SK-N-SH treated with all-trans-retinoic acid at 6 μM for 48 hours (cell line): ENCODE data around the gene HIBCH.

Source experiments
- ATAC-seq: fragments of 200-7000 bp; cut with Tn5 transposase; 3 replicates; pipeline ENCODE4 v1.9.1; 2020; ENCODE audit warnings: mild to moderate bottlenecking, moderate library complexity
- ARNTL ChIP-seq: fragments of 450-650 bp; formaldehyde crosslinking; IDR thresholded peaks from 2 replicates; pipeline ENCODE4 v1.5.0; 2020; ENCODE audit warnings: low read depth, mild to moderate bottlenecking, moderate library complexity, borderline replicate concordance
- BACH2 ChIP-seq: fragments of 250-450 bp; sonication (Bioruptor Pico); IDR thresholded peaks from 2 replicates; pipeline ENCODE4 v1.9.0; 2021; ENCODE audit warnings: mild to moderate bottlenecking, borderline replicate concordance
- ESRRG ChIP-seq: fragments of 250-450 bp; sonication (Bioruptor Pico); IDR thresholded peaks from 2 replicates; pipeline ENCODE4 v1.6.1; 2021; ENCODE audit warnings: mild to moderate bottlenecking
- GLIS3 ChIP-seq: fragments of 250-450 bp; sonication (Bioruptor Pico); IDR thresholded peaks from 2 replicates; pipeline ENCODE4 v1.5.0; 2020; ENCODE audit warnings: mild to moderate bottlenecking, moderate library complexity
- ISL1 ChIP-seq: fragments of 250-450 bp; sonication (Bioruptor Pico); IDR thresholded peaks from 2 replicates; pipeline ENCODE4 v2.1.2; 2022; ENCODE audit warnings: mild to moderate bottlenecking, moderate library complexity
- OSR1 ChIP-seq: fragments of 250-450 bp; sonication (Bioruptor Pico); IDR thresholded peaks from 2 replicates; pipeline ENCODE4 v1.8.0; 2022; ENCODE audit warnings: moderate library complexity, mild to moderate bottlenecking, inconsistent platforms
- PPARA ChIP-seq: fragments of 250-450 bp; sonication (Bioruptor Pico); IDR thresholded peaks from 2 replicates; pipeline ENCODE4 v1.5.0; 2020; ENCODE audit warnings: mild to moderate bottlenecking, borderline replicate concordance
- RARB ChIP-seq: fragments of 250-450 bp; sonication (Bioruptor Pico); IDR thresholded peaks from 2 replicates; pipeline ENCODE4 v1.8.0; 2021; ENCODE audit warnings: mild to moderate bottlenecking, moderate library complexity
- SNAI2 ChIP-seq: fragments of 250-450 bp; sonication (Bioruptor Pico); IDR thresholded peaks from 2 replicates; pipeline ENCODE4 v1.5.0; 2020; ENCODE audit warnings: mild to moderate bottlenecking, moderate library complexity
- TCF4 ChIP-seq: fragments of 250-450 bp; sonication (Bioruptor Pico); IDR thresholded peaks from 2 replicates; pipeline ENCODE4 v1.8.0; 2021; ENCODE audit warnings: mild to moderate bottlenecking, moderate library complexity, borderline replicate concordance
- TOX ChIP-seq: fragments of 250-450 bp; sonication (Bioruptor Pico); IDR thresholded peaks from 2 replicates; pipeline ENCODE4 v1.8.0; 2021; ENCODE audit warnings: mild to moderate bottlenecking, moderate library complexity, borderline replicate concordance
- ZC3H10 ChIP-seq: fragments of 250-450 bp; sonication (Bioruptor Pico); IDR thresholded peaks from 2 replicates; pipeline ENCODE4 v1.5.1; 2021; ENCODE audit warnings: mild to moderate bottlenecking, moderate library complexity
- ZFP3 ChIP-seq: fragments of 250-450 bp; sonication (Bioruptor Pico); IDR thresholded peaks from 2 replicates; pipeline ENCODE4 v1.5.0; 2020; ENCODE audit warnings: mild to moderate bottlenecking, moderate library complexity
- ZFP30 ChIP-seq: fragments of 450-650 bp; formaldehyde crosslinking; IDR thresholded peaks from 2 replicates; pipeline ENCODE4 v1.5.0; 2022; ENCODE audit warnings: mild to moderate bottlenecking, moderate library complexity
- ZNF565 ChIP-seq: fragments of 450-650 bp; formaldehyde crosslinking; conservative IDR thresholded peaks from 2 replicates; pipeline ENCODE4 v1.5.0; 2020; ENCODE audit warnings: low read depth, mild to moderate bottlenecking, moderate library complexity
- ZNF70 ChIP-seq: fragments of 450-650 bp; formaldehyde crosslinking; IDR thresholded peaks from 2 replicates; pipeline ENCODE4 v1.5.0; 2020; ENCODE audit warnings: mild to moderate bottlenecking, moderate library complexity
- TF ChIP-seq, protein P1 (sequence below): fragments of 250-450 bp; sonication (Bioruptor Pico); IDR thresholded peaks from 2 replicates; pipeline ENCODE4 v1.5.1; 2020; ENCODE audit warnings: low read depth, mild to moderate bottlenecking, moderate library complexity
- TF ChIP-seq, protein P2 (sequence below): fragments of 250-450 bp; sonication (Bioruptor Pico); IDR thresholded peaks from 2 replicates; pipeline ENCODE4 v1.8.0; 2020; ENCODE audit warnings: mild to moderate bottlenecking, moderate library complexity, borderline replicate concordance
- TF ChIP-seq, protein P3 (sequence below): fragments of 250-450 bp; sonication (Bioruptor Pico); IDR thresholded peaks from 2 replicates; pipeline ENCODE4 v1.5.0; 2020; ENCODE audit warnings: mild to moderate bottlenecking, moderate library complexity
- TF ChIP-seq, protein P4 (sequence below): fragments of 250-450 bp; sonication (Bioruptor Pico); IDR thresholded peaks from 2 replicates; pipeline ENCODE4 v1.8.0; 2021; ENCODE audit warnings: low read depth, mild to moderate bottlenecking, moderate library complexity, borderline replicate concordance

HIBCH gene

DNA sequence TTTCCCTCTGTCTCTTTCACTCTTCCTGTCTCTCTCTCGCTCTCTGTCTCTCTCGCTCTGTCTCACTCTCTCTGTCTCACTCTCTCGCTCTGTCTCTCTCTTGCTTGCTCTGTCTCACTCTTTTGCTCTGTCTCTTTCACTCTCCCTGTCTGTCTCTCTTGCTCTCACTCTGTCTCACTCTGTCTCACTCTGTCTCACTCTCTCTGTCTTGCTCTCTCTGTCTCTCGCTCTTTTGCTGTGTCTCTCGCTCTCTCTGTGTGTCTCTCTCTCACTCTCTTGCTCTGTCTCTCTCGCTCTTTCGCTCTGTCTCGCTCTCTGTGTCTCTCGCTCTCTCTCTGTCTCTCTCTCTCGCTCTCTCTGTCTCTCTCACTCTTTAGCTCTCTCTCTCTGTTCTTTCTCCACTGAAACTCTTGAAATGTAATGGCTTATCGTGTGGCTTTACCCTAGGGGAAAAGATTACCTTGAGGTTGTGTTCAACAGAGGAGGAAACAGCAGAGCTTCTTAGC lies 46.7 kb upstream of the HIBCH start:
- no peak for ATAC-seq
- no peak for TF ChIP-seq TOX

DNA sequence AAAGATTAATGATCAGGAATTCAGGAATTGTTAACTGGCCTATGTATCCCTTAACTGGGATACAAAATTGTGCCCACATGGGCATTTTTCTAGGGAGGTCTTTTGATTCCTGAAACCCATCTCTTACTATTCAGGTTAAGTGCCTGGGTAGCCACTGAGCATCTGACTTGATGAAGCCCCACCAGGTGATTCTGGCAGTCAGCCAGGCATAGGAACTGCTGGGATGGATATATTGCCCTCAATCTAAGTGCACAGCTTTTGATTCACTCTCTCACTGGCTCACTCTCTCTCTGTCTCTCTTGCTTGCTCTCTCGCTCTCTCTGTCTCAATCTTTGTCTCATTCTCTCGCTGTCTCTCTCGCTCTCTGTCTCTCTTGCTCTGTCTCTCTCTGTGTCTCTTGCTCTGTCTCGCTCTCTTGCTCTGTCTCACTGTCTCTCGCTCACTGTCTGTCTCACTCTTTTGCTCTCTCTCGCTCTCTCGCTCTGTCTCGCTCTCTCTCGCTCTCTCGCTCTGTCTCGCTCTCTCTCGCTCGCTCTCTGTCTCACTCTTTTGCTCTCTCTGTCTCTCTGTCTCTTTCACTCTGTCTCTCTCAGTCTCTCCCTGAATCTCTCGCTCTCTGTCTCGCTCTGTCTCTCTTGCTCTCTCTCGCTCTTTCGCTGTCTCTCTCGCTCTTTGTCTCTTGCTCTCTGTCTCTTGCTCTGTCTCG lies 46.0 kb upstream of the HIBCH start:
- no peak for ATAC-seq
- TF ChIP-seq ISL1 (CRISPR knock-in tag) (no peak), ZFP3 (CRISPR knock-in tag) (no peak), SNAI2 (CRISPR knock-in tag) (no peak), OSR1 (CRISPR knock-in tag) (no peak), PPARA (CRISPR knock-in tag) (no peak), TCF4 (CRISPR knock-in tag) (no peak)
- TF ChIP-seq, protein P1, sequence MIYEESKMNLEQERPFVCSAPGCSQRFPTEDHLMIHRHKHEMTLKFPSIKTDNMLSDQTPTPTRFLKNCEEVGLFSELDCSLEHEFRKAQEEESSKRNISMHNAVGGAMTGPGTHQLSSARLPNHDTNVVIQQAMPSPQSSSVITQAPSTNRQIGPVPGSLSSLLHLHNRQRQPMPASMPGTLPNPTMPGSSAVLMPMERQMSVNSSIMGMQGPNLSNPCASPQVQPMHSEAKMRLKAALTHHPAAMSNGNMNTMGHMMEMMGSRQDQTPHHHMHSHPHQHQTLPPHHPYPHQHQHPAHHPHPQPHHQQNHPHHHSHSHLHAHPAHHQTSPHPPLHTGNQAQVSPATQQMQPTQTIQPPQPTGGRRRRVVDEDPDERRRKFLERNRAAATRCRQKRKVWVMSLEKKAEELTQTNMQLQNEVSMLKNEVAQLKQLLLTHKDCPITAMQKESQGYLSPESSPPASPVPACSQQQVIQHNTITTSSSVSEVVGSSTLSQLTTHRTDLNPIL: no peak
- TF ChIP-seq, protein P2, sequence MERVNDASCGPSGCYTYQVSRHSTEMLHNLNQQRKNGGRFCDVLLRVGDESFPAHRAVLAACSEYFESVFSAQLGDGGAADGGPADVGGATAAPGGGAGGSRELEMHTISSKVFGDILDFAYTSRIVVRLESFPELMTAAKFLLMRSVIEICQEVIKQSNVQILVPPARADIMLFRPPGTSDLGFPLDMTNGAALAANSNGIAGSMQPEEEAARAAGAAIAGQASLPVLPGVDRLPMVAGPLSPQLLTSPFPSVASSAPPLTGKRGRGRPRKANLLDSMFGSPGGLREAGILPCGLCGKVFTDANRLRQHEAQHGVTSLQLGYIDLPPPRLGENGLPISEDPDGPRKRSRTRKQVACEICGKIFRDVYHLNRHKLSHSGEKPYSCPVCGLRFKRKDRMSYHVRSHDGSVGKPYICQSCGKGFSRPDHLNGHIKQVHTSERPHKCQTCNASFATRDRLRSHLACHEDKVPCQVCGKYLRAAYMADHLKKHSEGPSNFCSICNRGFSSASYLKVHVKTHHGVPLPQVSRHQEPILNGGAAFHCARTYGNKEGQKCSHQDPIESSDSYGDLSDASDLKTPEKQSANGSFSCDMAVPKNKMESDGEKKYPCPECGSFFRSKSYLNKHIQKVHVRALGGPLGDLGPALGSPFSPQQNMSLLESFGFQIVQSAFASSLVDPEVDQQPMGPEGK: no peak

DNA sequence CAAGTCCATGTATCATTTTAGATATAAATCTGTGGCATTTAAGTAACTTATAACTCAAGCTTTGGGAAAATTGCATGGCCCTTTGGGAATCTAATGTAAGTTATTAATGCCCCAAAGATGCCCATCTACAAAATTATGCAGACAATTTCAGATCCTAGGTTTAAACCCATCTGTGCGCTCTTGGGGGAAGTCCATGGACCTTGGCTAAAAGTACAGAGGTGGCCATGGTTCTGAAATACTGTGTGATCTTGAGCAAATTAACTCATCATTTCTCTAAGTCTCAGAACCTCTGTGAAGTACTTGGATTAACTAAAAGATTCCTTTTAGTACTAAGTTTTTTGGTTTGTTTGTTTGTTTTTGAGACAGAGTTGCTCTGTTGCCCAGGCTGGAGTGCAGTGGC lies 43.3 kb upstream of the HIBCH start:
- TF ChIP-seq, protein P2: no peak
- TF ChIP-seq ZNF565 (no peak), ARNTL (CRISPR knock-in tag) (no peak), GLIS3 (CRISPR knock-in tag) (no peak), BACH2 (CRISPR knock-in tag) (no peak), TOX (no peak)
- TF ChIP-seq, protein P3, sequence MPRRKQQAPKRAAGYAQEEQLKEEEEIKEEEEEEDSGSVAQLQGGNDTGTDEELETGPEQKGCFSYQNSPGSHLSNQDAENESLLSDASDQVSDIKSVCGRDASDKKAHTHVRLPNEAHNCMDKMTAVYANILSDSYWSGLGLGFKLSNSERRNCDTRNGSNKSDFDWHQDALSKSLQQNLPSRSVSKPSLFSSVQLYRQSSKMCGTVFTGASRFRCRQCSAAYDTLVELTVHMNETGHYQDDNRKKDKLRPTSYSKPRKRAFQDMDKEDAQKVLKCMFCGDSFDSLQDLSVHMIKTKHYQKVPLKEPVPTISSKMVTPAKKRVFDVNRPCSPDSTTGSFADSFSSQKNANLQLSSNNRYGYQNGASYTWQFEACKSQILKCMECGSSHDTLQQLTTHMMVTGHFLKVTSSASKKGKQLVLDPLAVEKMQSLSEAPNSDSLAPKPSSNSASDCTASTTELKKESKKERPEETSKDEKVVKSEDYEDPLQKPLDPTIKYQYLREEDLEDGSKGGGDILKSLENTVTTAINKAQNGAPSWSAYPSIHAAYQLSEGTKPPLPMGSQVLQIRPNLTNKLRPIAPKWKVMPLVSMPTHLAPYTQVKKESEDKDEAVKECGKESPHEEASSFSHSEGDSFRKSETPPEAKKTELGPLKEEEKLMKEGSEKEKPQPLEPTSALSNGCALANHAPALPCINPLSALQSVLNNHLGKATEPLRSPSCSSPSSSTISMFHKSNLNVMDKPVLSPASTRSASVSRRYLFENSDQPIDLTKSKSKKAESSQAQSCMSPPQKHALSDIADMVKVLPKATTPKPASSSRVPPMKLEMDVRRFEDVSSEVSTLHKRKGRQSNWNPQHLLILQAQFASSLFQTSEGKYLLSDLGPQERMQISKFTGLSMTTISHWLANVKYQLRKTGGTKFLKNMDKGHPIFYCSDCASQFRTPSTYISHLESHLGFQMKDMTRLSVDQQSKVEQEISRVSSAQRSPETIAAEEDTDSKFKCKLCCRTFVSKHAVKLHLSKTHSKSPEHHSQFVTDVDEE (CRISPR knock-in tag): no peak
- ATAC-seq: no peak

DNA sequence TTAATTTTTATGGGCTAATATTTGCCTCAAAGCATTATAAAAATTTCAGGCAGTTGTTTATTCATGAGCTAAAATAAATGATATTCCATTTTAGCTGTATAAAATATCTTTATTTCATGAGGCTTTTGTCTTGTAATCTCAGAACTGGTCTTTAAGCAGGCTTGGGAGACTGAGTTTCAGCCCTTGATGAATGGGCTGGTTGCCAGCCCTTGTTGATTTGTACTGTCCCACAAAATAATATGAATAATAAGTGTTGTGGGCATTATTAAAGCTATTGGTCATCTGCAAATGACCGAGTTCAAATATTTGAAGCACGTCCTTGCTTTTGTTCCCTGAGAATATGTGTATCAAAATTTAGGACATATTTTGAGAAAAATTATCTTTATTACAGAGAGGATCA lies 41.9 kb upstream of the HIBCH start:
- ATAC-seq: no peak
- no peak for TF ChIP-seq PPARA (CRISPR knock-in tag)
- TF ChIP-seq BACH2 (CRISPR knock-in tag): no peak
- TF ChIP-seq, protein P2: no peak
- TF ChIP-seq, protein P1: no peak
- TF ChIP-seq ESRRG (CRISPR knock-in tag): no peak
- TF ChIP-seq, protein P4, sequence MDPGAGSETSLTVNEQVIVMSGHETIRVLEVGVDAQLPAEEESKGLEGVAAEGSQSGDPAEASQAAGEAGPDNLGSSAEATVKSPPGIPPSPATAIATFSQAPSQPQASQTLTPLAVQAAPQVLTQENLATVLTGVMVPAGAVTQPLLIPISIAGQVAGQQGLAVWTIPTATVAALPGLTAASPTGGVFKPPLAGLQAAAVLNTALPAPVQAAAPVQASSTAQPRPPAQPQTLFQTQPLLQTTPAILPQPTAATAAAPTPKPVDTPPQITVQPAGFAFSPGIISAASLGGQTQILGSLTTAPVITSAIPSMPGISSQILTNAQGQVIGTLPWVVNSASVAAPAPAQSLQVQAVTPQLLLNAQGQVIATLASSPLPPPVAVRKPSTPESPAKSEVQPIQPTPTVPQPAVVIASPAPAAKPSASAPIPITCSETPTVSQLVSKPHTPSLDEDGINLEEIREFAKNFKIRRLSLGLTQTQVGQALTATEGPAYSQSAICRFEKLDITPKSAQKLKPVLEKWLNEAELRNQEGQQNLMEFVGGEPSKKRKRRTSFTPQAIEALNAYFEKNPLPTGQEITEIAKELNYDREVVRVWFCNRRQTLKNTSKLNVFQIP (CRISPR knock-in tag): no peak
- no peak for TF ChIP-seq ZC3H10 (CRISPR knock-in tag)
- TF ChIP-seq TOX: no peak
- TF ChIP-seq RARB (CRISPR knock-in tag): no peak
- no peak for TF ChIP-seq ZFP30 (CRISPR knock-in tag)
- TF ChIP-seq ZNF70: no peak
- no peak for TF ChIP-seq ISL1 (CRISPR knock-in tag)
